ENCODE measurements around the gene MAST1.
"Not testable (repeated sequence)": the region's sequence is repeated elsewhere in the genome, so short reads cannot be mapped to it uniquely, and the experiment has no call there.

The MAST1 gene

GRCh38 chr19:12802267-12803106 is 35.8 kb upstream of the MAST1 start:
- Histone ChIP-seq H3K9me3 (ENCODE audit: control insufficient read depth in 1 of 2, low read length in 2 of 2) (no peaks in the 10 kb centered on the region), H3K4me3 (ENCODE audit: low read depth in 1 of 2, low read length in 2 of 2) (peak overlapping the region; percentile 83 to 96), H3K27ac (ENCODE audit: low read length) (no peak overlapping the region), H3K36me3 (ENCODE audit: control insufficient read depth in 1 of 2, insufficient read depth in 2 of 2, low read length in 2 of 2) (peaks cover 0 to 9% of the 10 kb centered on the region in 2 donors), H3K27me3 (ENCODE audit: low read depth, low read length) (no peaks in the 10 kb centered on the region), H3K4me1 (ENCODE audit: control insufficient read depth in 1 of 2, insufficient read depth in 2 of 2, low read length in 2 of 2) (peaks cover 0 to 37% of the 10 kb centered on the region in 2 donors)

- H3K4me3 ChIP-seq (ENCODE audit: low read depth in 1 of 2, low read length in 2 of 2), result no peak overlapping the region
- H3K4me1 ChIP-seq (ENCODE audit: control insufficient read depth in 1 of 2, insufficient read depth in 2 of 2, low read length in 2 of 2), result peaks cover 0 to 37% of the 10 kb centered on the region in 2 donors
- no peaks in the 10 kb centered on the region for H3K27me3 ChIP-seq (ENCODE audit: low read depth, low read length)
- H3K36me3 ChIP-seq (ENCODE audit: control insufficient read depth in 1 of 2, insufficient read depth in 2 of 2, low read length in 2 of 2), result peaks cover 0 to 9% of the 10 kb centered on the region in 2 donors
- no peak overlapping the region for H3K27ac ChIP-seq (ENCODE audit: low read length)
- H3K9me3 ChIP-seq (ENCODE audit: control insufficient read depth in 1 of 2, low read length in 2 of 2), result no peaks in the 10 kb centered on the region
Observed at GRCh38 chr19:12804051-12804450, 34.3 kb upstream of the MAST1 start.

DNA sequence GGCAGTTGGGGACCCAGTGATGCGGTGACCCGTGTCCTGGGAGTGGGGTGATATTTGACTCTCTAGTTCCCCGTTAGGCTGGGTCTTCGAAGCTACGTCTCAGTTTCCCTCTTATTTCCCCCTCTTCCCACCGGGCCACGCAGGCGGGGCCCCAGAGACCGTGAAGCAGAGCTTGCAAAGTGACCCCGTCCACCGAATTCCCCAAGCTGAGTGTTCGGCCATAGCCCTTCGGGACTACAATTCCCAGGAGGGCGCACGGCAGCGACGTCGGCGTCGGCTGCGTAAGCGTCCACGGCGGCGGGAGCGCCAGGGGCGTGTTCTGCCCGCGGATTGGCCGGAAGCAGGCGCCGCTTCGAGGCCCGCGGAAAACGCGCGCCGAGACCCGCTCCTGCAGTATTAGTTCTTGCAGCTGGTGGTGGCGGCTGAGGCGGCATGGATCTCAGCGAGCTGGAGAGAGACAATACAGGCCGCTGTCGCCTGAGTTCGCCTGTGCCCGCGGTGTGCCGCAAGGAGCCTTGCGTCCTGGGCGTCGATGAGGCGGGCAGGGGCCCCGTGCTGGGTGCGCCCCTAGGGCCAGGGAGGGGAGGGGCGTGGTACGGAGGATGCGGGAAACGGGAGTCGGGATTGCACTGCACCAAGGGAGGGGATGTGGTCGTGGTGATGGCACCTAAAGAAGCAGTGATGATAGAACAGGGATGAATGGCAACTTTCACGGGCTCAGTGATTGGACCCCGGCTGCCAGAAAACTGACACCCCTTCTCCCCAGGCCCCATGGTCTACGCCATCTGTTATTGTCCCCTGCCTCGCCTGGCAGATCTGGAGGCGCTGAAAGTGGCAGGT is 31.9 kb upstream of the MAST1 start, which contains the start of gene RNASEH2A:
Gene RNASEH2A (plus strand): TSS at position 343 of the 840 bp plus-strand sequence. CDS start 90 bp downstream, at position 433.
- no peaks in the 10 kb centered on the region for H3K27me3 ChIP-seq (ENCODE audit: low read depth, low read length)
- H3K27ac ChIP-seq (ENCODE audit: low read length), result peak within 1 kb of the TSS; percentile 29
- H3K9me3 ChIP-seq (ENCODE audit: control insufficient read depth in 1 of 2, low read length in 2 of 2), result no peaks in the 10 kb centered on the region
- H3K36me3 ChIP-seq (ENCODE audit: control insufficient read depth in 1 of 2, insufficient read depth in 2 of 2, low read length in 2 of 2), result no peaks in the 10 kb centered on the region
- peak within 1 kb of the TSS; percentile 76 to 81 for H3K4me3 ChIP-seq (ENCODE audit: low read depth in 1 of 2, low read length in 2 of 2)
- peaks cover 0 to 22% of the 10 kb centered on the region in 2 donors for H3K4me1 ChIP-seq (ENCODE audit: control insufficient read depth in 1 of 2, insufficient read depth in 2 of 2, low read length in 2 of 2)

DNA sequence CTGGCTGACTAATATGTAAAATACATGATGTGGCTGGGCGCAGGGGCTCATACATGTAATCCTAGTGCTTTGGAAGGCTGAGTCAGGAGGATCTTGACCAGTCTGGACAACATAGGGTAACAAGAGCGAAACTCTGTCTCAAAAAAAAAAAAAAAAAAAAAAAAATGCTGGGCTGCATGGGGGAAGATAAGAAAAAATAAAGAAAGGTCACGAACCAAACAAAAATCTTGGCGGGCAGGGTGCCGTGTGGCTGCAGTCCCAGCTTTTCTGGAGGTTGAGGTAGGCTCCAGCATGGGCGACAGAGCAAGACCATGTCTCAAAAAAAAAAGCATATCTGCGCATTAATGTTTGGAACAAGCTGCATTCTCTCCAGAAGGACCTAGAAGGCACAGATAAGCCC is 23.2 kb upstream of the MAST1 start:
- H3K27me3 ChIP-seq (ENCODE audit: low read depth, low read length), result no peaks in the 10 kb centered on the region
- no peak overlapping the region for H3K27ac ChIP-seq (ENCODE audit: low read length)
- peaks cover 0 to 5% of the 10 kb centered on the region in 2 donors for H3K36me3 ChIP-seq (ENCODE audit: control insufficient read depth in 1 of 2, insufficient read depth in 2 of 2, low read length in 2 of 2)
- no peaks in the 10 kb centered on the region for H3K9me3 ChIP-seq (ENCODE audit: control insufficient read depth in 1 of 2, low read length in 2 of 2)
- H3K4me3 ChIP-seq (ENCODE audit: low read depth in 1 of 2, low read length in 2 of 2), result no peak overlapping the region
- H3K4me1 ChIP-seq (ENCODE audit: control insufficient read depth in 1 of 2, insufficient read depth in 2 of 2, low read length in 2 of 2), result no peaks in the 10 kb centered on the region

DNA sequence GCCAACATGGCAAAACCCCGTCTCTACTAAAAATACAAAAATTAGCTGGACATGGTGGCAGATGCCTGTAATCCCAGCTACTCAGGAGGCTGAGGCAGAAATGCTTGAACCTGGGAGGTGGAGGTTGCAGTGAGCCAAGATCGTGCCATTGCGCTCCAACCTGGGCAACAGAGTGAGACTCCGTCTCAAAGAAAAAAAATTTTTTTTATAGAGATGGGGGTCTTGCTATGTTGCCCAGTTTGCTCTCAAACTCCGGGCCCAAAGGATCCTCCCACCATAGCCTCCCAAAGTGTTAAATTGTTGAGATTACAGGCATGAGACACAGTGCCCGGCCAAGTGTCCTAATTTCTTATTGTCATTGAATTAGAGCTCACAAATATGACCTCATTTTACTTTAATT is 21.1 kb upstream of the MAST1 start:
- H3K4me1 ChIP-seq (ENCODE audit: control insufficient read depth in 1 of 2, insufficient read depth in 2 of 2, low read length in 2 of 2); H3K27me3 ChIP-seq (ENCODE audit: low read depth, low read length); H3K36me3 ChIP-seq (ENCODE audit: control insufficient read depth in 1 of 2, insufficient read depth in 2 of 2, low read length in 2 of 2); H3K9me3 ChIP-seq (ENCODE audit: control insufficient read depth in 1 of 2, low read length in 2 of 2); H3K27ac ChIP-seq (ENCODE audit: low read length); H3K4me3 ChIP-seq (ENCODE audit: low read depth in 1 of 2, low read length in 2 of 2): not testable (repeated sequence)

GRCh38 chr19:12817810-12818209 is 20.5 kb upstream of the MAST1 start:
- H3K9me3 ChIP-seq (ENCODE audit: control insufficient read depth in 1 of 2, low read length in 2 of 2); H3K4me1 ChIP-seq (ENCODE audit: control insufficient read depth in 1 of 2, insufficient read depth in 2 of 2, low read length in 2 of 2); H3K36me3 ChIP-seq (ENCODE audit: control insufficient read depth in 1 of 2, insufficient read depth in 2 of 2, low read length in 2 of 2); H3K4me3 ChIP-seq (ENCODE audit: low read depth in 1 of 2, low read length in 2 of 2); H3K27ac ChIP-seq (ENCODE audit: low read length); H3K27me3 ChIP-seq (ENCODE audit: low read depth, low read length): not testable (repeated sequence)

- Histone ChIP-seq H3K36me3 (ENCODE audit: control insufficient read depth in 1 of 2, insufficient read depth in 2 of 2, low read length in 2 of 2) (no peaks in the 10 kb centered on the region), H3K9me3 (ENCODE audit: control insufficient read depth in 1 of 2, low read length in 2 of 2) (peaks cover 0 to 3% of the 10 kb centered on the region in 2 donors), H3K27me3 (ENCODE audit: low read depth, low read length) (no peaks in the 10 kb centered on the region), H3K27ac (ENCODE audit: low read length) (no peak overlapping the region), H3K4me3 (ENCODE audit: low read depth in 1 of 2, low read length in 2 of 2) (no peak overlapping the region), H3K4me1 (ENCODE audit: control insufficient read depth in 1 of 2, insufficient read depth in 2 of 2, low read length in 2 of 2) (peaks cover 0 to 5% of the 10 kb centered on the region in 2 donors)
Observed at GRCh38 chr19:12821761-12822160, 16.6 kb upstream of the MAST1 start.

- H3K36me3 ChIP-seq (ENCODE audit: control insufficient read depth in 1 of 2, insufficient read depth in 2 of 2, low read length in 2 of 2), result no peaks in the 10 kb centered on the region
- no peak overlapping the region for H3K27ac ChIP-seq (ENCODE audit: low read length)
- H3K9me3 ChIP-seq (ENCODE audit: control insufficient read depth in 1 of 2, low read length in 2 of 2), result peaks cover 0 to 3% of the 10 kb centered on the region in 2 donors
- H3K27me3 ChIP-seq (ENCODE audit: low read depth, low read length), result peaks cover 16% of the 10 kb centered on the region
- peaks cover 0 to 8% of the 10 kb centered on the region in 2 donors for H3K4me1 ChIP-seq (ENCODE audit: control insufficient read depth in 1 of 2, insufficient read depth in 2 of 2, low read length in 2 of 2)
- H3K4me3 ChIP-seq (ENCODE audit: low read depth in 1 of 2, low read length in 2 of 2), result no peak overlapping the region
Observed at GRCh38 chr19:12825254-12826131, 12.8 kb upstream of the MAST1 start.

DNA sequence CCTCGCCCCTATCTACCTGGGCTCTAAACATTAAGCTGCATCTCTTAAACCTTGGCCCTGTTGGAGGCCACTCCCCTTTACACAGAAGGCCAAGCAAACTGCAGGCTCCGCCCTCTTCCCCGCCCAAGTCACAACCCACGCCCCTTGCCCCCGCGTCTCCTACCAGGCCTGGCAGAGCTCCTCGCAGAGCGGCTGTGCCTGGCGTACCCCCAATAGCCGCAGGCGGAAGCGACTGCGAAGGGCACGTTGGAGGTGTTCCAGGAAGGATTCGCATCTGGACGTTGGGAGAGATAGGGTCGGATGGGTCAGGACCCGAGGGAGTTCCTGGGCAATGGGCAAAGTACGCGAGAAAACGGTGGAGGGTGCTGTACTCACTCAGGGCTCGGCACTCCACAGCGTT is 9.8 kb upstream of the MAST1 start:
- Histone ChIP-seq H3K9me3 (ENCODE audit: control insufficient read depth in 1 of 2, low read length in 2 of 2) (no peaks in the 10 kb centered on the region), H3K36me3 (ENCODE audit: control insufficient read depth in 1 of 2, insufficient read depth in 2 of 2, low read length in 2 of 2) (no peaks in the 10 kb centered on the region), H3K4me1 (ENCODE audit: control insufficient read depth in 1 of 2, insufficient read depth in 2 of 2, low read length in 2 of 2) (peaks cover 0 to 22% of the 10 kb centered on the region in 2 donors), H3K4me3 (ENCODE audit: low read depth in 1 of 2, low read length in 2 of 2) (no peak overlapping the region), H3K27me3 (ENCODE audit: low read depth, low read length) (peaks cover 42% of the 10 kb centered on the region), H3K27ac (ENCODE audit: low read length) (no peak overlapping the region)

DNA sequence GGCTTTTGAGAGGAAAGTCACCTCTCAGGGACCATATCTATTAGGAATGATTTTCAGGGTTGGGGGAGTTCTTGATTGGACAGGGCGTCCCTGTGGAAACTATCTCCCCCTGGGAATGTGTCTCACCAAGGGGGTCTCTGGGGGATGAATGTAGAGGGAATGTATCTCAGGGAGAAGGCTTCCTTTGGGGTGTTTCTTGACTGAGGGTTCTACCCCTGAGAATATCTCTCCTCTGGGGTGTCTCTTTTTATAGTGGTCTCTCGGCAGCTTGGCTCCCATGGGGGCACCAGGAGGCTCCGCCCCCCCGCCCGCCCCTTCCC is 4.9 kb upstream of the MAST1 start:
- H3K27me3 ChIP-seq (ENCODE audit: low read depth, low read length), result peaks cover 79% of the 10 kb centered on the region
- H3K36me3 ChIP-seq (ENCODE audit: control insufficient read depth in 1 of 2, insufficient read depth in 2 of 2, low read length in 2 of 2), result no peaks in the 10 kb centered on the region
- no peak overlapping the region for H3K4me3 ChIP-seq (ENCODE audit: low read depth in 1 of 2, low read length in 2 of 2)
- H3K27ac ChIP-seq (ENCODE audit: low read length), result no peak overlapping the region
- no peaks in the 10 kb centered on the region for H3K9me3 ChIP-seq (ENCODE audit: control insufficient read depth in 1 of 2, low read length in 2 of 2)
- H3K4me1 ChIP-seq (ENCODE audit: control insufficient read depth in 1 of 2, insufficient read depth in 2 of 2, low read length in 2 of 2), result peaks cover 0 to 29% of the 10 kb centered on the region in 2 donors

Measured in muscle layer of duodenum (tissue), 2 donors.